PC-3 (cell line): ENCODE results near the gene ZNF333.

Experiments
- EZH2 ChIP-seq: fragments of 300-600 bp; sonication (generic); IDR thresholded peaks from one replicate; pipeline ENCODE4 v1.6.1; 2017; ENCODE audit warnings: antibody characterized with exemption, mild to moderate bottlenecking, low read length; ENCODE audit not compliant: unreplicated experiment
- EZH2phosphoT487 ChIP-seq: fragments of 300-600 bp; sonication (generic); IDR thresholded peaks from 2 replicates; pipeline ENCODE4 v1.6.1; 2018; ENCODE audit warnings: mild to moderate bottlenecking, antibody characterized with exemption, low read length, borderline replicate concordance
- TF ChIP-seq, protein P1 (sequence below): fragments of 300-600 bp; sonication (generic); conservative IDR thresholded peaks from 2 replicates; pipeline ENCODE4 v1.5.1; 2017; ENCODE audit warnings: antibody characterized with exemption, low read depth, mild to moderate bottlenecking, low read length

DNA sequence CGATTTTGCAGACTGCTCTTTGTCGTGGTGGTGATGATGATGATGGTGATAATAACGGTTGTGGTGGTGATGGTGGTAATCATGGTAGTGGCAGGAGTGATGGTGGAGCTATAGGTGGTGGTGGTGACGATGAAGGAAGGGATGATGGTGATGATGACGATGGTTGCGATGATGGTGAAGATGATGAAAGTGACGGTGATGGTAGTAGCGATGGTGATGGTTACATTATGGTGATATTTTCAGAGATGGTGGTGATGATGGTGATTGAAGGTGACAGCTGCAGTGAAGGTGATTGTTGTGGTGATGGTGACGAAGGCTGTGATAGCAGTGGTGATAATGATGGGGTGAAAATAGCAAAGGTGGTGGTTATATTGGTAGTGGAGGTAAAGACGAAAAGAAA lies 13.1 kb upstream of the ZNF333 start:
- TF ChIP-seq, protein P1, sequence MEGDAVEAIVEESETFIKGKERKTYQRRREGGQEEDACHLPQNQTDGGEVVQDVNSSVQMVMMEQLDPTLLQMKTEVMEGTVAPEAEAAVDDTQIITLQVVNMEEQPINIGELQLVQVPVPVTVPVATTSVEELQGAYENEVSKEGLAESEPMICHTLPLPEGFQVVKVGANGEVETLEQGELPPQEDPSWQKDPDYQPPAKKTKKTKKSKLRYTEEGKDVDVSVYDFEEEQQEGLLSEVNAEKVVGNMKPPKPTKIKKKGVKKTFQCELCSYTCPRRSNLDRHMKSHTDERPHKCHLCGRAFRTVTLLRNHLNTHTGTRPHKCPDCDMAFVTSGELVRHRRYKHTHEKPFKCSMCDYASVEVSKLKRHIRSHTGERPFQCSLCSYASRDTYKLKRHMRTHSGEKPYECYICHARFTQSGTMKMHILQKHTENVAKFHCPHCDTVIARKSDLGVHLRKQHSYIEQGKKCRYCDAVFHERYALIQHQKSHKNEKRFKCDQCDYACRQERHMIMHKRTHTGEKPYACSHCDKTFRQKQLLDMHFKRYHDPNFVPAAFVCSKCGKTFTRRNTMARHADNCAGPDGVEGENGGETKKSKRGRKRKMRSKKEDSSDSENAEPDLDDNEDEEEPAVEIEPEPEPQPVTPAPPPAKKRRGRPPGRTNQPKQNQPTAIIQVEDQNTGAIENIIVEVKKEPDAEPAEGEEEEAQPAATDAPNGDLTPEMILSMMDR = no peak
- TF ChIP-seq EZH2phosphoT487 (no peak), EZH2 (no peak)
